ENCODE results near the gene ACSL6.
"Not testable (repeated sequence)": the region's sequence is repeated elsewhere in the genome, so short reads cannot be mapped to it uniquely, and the experiment has no call there.

ACSL6 gene

GRCh38 chr5:131906668-131907067 is 104.8 kb downstream of the ACSL6 start:
- no peaks in the 10 kb centered on the region for H3K27me3 ChIP-seq (replicated peaks; ENCODE audit: control insufficient read depth, insufficient read depth, low read length)
- TF ChIP-seq, protein P1, sequence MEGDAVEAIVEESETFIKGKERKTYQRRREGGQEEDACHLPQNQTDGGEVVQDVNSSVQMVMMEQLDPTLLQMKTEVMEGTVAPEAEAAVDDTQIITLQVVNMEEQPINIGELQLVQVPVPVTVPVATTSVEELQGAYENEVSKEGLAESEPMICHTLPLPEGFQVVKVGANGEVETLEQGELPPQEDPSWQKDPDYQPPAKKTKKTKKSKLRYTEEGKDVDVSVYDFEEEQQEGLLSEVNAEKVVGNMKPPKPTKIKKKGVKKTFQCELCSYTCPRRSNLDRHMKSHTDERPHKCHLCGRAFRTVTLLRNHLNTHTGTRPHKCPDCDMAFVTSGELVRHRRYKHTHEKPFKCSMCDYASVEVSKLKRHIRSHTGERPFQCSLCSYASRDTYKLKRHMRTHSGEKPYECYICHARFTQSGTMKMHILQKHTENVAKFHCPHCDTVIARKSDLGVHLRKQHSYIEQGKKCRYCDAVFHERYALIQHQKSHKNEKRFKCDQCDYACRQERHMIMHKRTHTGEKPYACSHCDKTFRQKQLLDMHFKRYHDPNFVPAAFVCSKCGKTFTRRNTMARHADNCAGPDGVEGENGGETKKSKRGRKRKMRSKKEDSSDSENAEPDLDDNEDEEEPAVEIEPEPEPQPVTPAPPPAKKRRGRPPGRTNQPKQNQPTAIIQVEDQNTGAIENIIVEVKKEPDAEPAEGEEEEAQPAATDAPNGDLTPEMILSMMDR (IDR thresholded peaks at IDR 0.05; ENCODE audit: insufficient read depth, low read length, poor library complexity, severe bottlenecking): no peak
- no peak overlapping the region for H3K4me3 ChIP-seq (replicated peaks; ENCODE audit: low read depth, low read length)
- no peaks in the 10 kb centered on the region for H3K36me3 ChIP-seq (ENCODE audit: control insufficient read depth, insufficient read depth, low read length)
- no peak for DNase-seq (ENCODE audit: extremely low read depth, insufficient read length)

GRCh38 chr5:131902266-131902665 is 109.2 kb downstream of the ACSL6 start:
- not testable (repeated sequence) for H3K4me3 ChIP-seq (replicated peaks; ENCODE audit: low read depth, low read length); H3K27me3 ChIP-seq (replicated peaks; ENCODE audit: control insufficient read depth, insufficient read depth, low read length); DNase-seq (ENCODE audit: extremely low read depth, insufficient read length); H3K36me3 ChIP-seq (ENCODE audit: control insufficient read depth, insufficient read depth, low read length)

Data from GM06990 (cell line).